GM12872 (cell line): ENCODE measurements around the gene PSMB11.
A peak's percentile ranks its signal among the peaks of the same experiment; 100 is the strongest.

Source experiments
- CTCF ChIP-seq: IDR thresholded peaks from 3 replicates; pipeline ENCODE4 v1.5.1; 2011; ENCODE audit warnings: low read depth, mild to moderate bottlenecking, low read length, moderate library complexity; ENCODE audit not compliant: insufficient read depth

The PSMB11 gene

GRCh38 chr14:23051141-23052057, 9.4 kb downstream of the PSMB11 start:
- TF ChIP-seq CTCF, result no peak

- no peak for TF ChIP-seq CTCF
Observed at GRCh38 chr14:23052182-23052623, 10.2 kb downstream of the PSMB11 start.

GRCh38 chr14:23052671-23053070, 10.7 kb downstream of the PSMB11 start:
- TF ChIP-seq CTCF, result no peak

- TF ChIP-seq CTCF, result no peak
Observed at GRCh38 chr14:23053426-23053825, 11.4 kb downstream of the PSMB11 start.

GRCh38 chr14:23054000-23054811, 12.2 kb downstream of the PSMB11 start:
- TF ChIP-seq CTCF, result peak; percentile 61

GRCh38 chr14:23055147-23055550, 13.1 kb downstream of the PSMB11 start:
- no peak for TF ChIP-seq CTCF

GRCh38 chr14:23055621-23056144, 13.7 kb downstream of the PSMB11 start:
- TF ChIP-seq CTCF, result no peak
